GM12878 (cell line): ENCODE results near the gene FGFR1OP2. TPM values are rescaled to one million over a fixed set of nuclear protein-coding genes. Genes with fewer than 3 reads are reported as not detected.

Source experiments
- ATAC-seq: fragments of 200-7000 bp; cut with Tn5 transposase; 3 replicates; pipeline ENCODE4 v1.9.1; 2020; ENCODE audit warnings: mild to moderate bottlenecking, moderate library complexity
- BruUV-seq: library from RNA; stranded (reverse); fragments of 400-500 nt; replicated peaks from 2 replicates; lab custom pipeline; 2021; lab: Mats Ljungman, UMichigan
- CTCF ChIA-PET: fragments of 300-600 bp; sonication (Branson Sonifier 250); formaldehyde crosslinking; extraction: SDS; loops from one replicate; lab custom pipeline; 2021; ENCODE audit warnings: inconsistent platforms; lab: Yijun Ruan, JAX
- POLR2A ChIA-PET: fragments of 350-600 bp; formaldehyde crosslinking; extraction: SDS; loops from one replicate; lab custom pipeline; 2021; ENCODE audit warnings: inconsistent platforms; lab: Charles Lee
- RAD21 ChIA-PET: fragments of 300-600 bp; sonication (Branson Sonifier 250); formaldehyde crosslinking; loops from one replicate; lab custom pipeline; 2023; ENCODE audit warnings: antibody characterized with exemption; ENCODE audit not compliant: unreplicated experiment; lab: Charles Lee
- SMC1A ChIA-PET: fragments of 300-600 bp; sonication (Branson Sonifier 250); formaldehyde crosslinking; loops from one replicate; lab custom pipeline; 2023; ENCODE audit not compliant: unreplicated experiment, uncharacterized antibody; lab: Charles Lee
- DNase-seq: peaks from one replicate; pipeline ENCODE4 v3.0.0-alpha.2; 2011; ENCODE audit warnings: low read depth, low spot score
- FAIRE-seq: peaks from 3 replicates; lab custom pipeline; 2011; peaks lifted over from hg19 to GRCh38; lab: Jason Lieb, UNC
- H2AFZ ChIP-seq: 2 replicates; pipeline ENCODE4 v1.6.0; 2011; ENCODE audit warnings: low read depth, low read length, control low read depth; ENCODE audit not compliant: control insufficient read depth
- H3K27ac ChIP-seq: 2 replicates; pipeline ENCODE4 v1.5.1; 2011; ENCODE audit warnings: control low read depth; ENCODE audit not compliant: control insufficient read depth, insufficient read depth
- H3K27me3 ChIP-seq, 2 experiments: replicated peaks in 1 of 2; 2 replicates each; pipeline versions ENCODE4 v1.6.0 to v1.6.1; 2011; ENCODE audit warnings: low read length in 1 of 2; ENCODE audit not compliant: control insufficient read depth in 2 of 2, insufficient read depth in 2 of 2
- H3K36me3 ChIP-seq, 2 experiments: 2 replicates each; pipeline ENCODE4 v1.5.1; 2011; ENCODE audit warnings: low read length in 1 of 2; ENCODE audit not compliant: control insufficient read depth in 2 of 2, insufficient read depth in 2 of 2
- H3K4me1 ChIP-seq: 2 replicates; pipeline ENCODE4 v1.6.1; 2011; ENCODE audit warnings: mild to moderate bottlenecking, low read length, moderate library complexity, mixed read lengths; ENCODE audit not compliant: control insufficient read depth, insufficient read depth
- H3K4me2 ChIP-seq: 2 replicates; pipeline ENCODE4 v1.6.0; 2011; ENCODE audit warnings: control low read depth; ENCODE audit not compliant: control insufficient read depth, insufficient read depth
- H3K4me3 ChIP-seq: fragments of 200-600 bp; sonication (generic); 2 replicates; pipeline ENCODE4 v1.5.1; 2016
- H3K79me2 ChIP-seq: 2 replicates; pipeline ENCODE4 v1.6.0; 2011; ENCODE audit warnings: low read length; ENCODE audit not compliant: control insufficient read depth, insufficient read depth
- H3K9ac ChIP-seq: 2 replicates; pipeline ENCODE4 v1.8.0; 2011; ENCODE audit warnings: low read length, control low read depth, mixed read lengths; ENCODE audit not compliant: control insufficient read depth, insufficient read depth
- H3K9me3 ChIP-seq: replicated peaks from 3 replicates; pipeline ENCODE4 v1.5.1; 2011; ENCODE audit warnings: mild to moderate bottlenecking, low read length; ENCODE audit not compliant: control insufficient read depth, insufficient read depth
- H4K20me1 ChIP-seq: 2 replicates; pipeline ENCODE4 v1.6.0; 2011; ENCODE audit not compliant: control insufficient read depth, insufficient read depth
- EED ChIP-seq: sonication (generic); IDR thresholded peaks from 2 replicates; pipeline ENCODE4 v1.6.1; 2016; ENCODE audit warnings: antibody characterized with exemption, low read depth
- KDM1A ChIP-seq: fragments of 200-600 bp; sonication (generic); IDR thresholded peaks from 2 replicates; pipeline ENCODE4 v1.6.1; 2016; ENCODE audit warnings: borderline replicate concordance
- KLF5 ChIP-seq: fragments of 450-650 bp; IDR thresholded peaks from 2 replicates; pipeline ENCODE4 v1.6.1; 2014; ENCODE audit warnings: mild to moderate bottlenecking; ENCODE audit not compliant: partially characterized antibody
- RBBP5 ChIP-seq: fragments of 200-600 bp; sonication (generic); conservative IDR thresholded peaks from 2 replicates; pipeline ENCODE4 v1.6.1; 2016
- SPI1 ChIP-seq: IDR thresholded peaks from 2 replicates; pipeline ENCODE4 v1.6.1; 2011; ENCODE audit warnings: low read depth, mild to moderate bottlenecking, low read length, moderate library complexity, borderline replicate concordance; ENCODE audit not compliant: insufficient read depth
- ZZZ3 ChIP-seq: IDR thresholded peaks from 2 replicates; pipeline ENCODE4 v1.6.1; 2011; ENCODE audit warnings: low read depth; ENCODE audit not compliant: control insufficient read depth, insufficient read length
- WGBS: methylation state at CpG from one replicate; pipeline ENCODE4 v1.1.6; 2016; ENCODE audit warnings: low lambda C conversion rate; ENCODE audit not compliant: insufficient replicate concordance, insufficient coverage; ENCODE audit errors: missing lambda C conversion rate; 5-methylcytosine and 5-hydroxymethylcytosine counted together
- in situ Hi-C: fragments of 300-500 bp; cut with MboI; formaldehyde crosslinking; loops from 9 replicates; pipeline ENCODE4 v1.14.3; 2018; ENCODE audit warnings: mixed read lengths
- intact Hi-C: fragments of 100-400 bp; cut with micrococcal nuclease; formaldehyde crosslinking; loops from one replicate; pipeline ENCODE4 v1.14.2; 2022; ENCODE audit not compliant: unreplicated experiment
- polyA plus RNA-seq, 11 experiments: library from polyadenylated mRNA; depleted of rRNA in 4 of 11; unstranded in 6 of 11; stranded (reverse) in 5 of 11; fragments of >200 nt; fragmentation: Nextera tagmentation in 4 of 11; fragmentation: Illumina TruSeq in 1 of 11; extraction: Ambion mirVana in 4 of 11; extraction: Trizol in 1 of 11; gene quantifications; 1 replicate in 1 of 11; 2 replicates in 10 of 11; pipeline versions ENCODE4 v1.2.1 to v1.2.3, GENCODE V29; 2011 to 2016; ENCODE audit warnings: inconsistent platforms in 2 of 11, missing spikeins in 2 of 11, low read depth in 1 of 11
- total RNA-seq, 4 experiments: library from RNA; depleted of rRNA in 3 of 4; stranded (reverse); fragments of >200 nt in 3 of 4; fragmentation: Illumina TruSeq in 1 of 4; extraction: Trizol in 1 of 4; gene quantifications; 2 replicates each; pipeline versions ENCODE4 v1.2.1 to v1.2.3, GENCODE V29; 2013 to 2021
- TF ChIP-seq, protein P1 (sequence below): fragments of 450-650 bp; formaldehyde crosslinking; IDR thresholded peaks from 2 replicates; pipeline ENCODE4 v1.4.0; 2022; ENCODE audit warnings: mild to moderate bottlenecking, moderate library complexity
- TF ChIP-seq, protein P2 (sequence below): fragments of 150-350 bp; IDR thresholded peaks from 2 replicates; pipeline ENCODE4 v1.6.1; 2014; ENCODE audit warnings: mild to moderate bottlenecking, low read depth, low read length
- TF ChIP-seq, protein P3 (sequence below): IDR thresholded peaks from 2 replicates; pipeline ENCODE4 v1.6.1; 2011; ENCODE audit warnings: borderline replicate concordance, low read depth, mild to moderate bottlenecking, moderate library complexity, low read length; ENCODE audit not compliant: insufficient read depth, poor library complexity, severe bottlenecking
- TF ChIP-seq, protein P4 (sequence below): fragments of 450-650 bp; IDR thresholded peaks from 2 replicates; pipeline ENCODE4 v1.6.1; 2017; ENCODE audit warnings: low read depth, mild to moderate bottlenecking, moderate library complexity

The FGFR1OP2 gene
- total and polyA plus RNA-seq, 10 of the 15 experiments (the other 5 are each of a cell fraction or from before 2014, with no cell fraction given) = 28.5 to 59.1 (median 38.3) TPM

- no peak for DNase-seq
- Histone ChIP-seq H3K27ac (no peak overlapping the region), H3K9me3 (no peaks in the 10 kb centered on the region), H3K27me3 (no peaks in the 10 kb centered on the region), H3K79me2 (no peaks in the 10 kb centered on the region; the same call in 1 of the 2 replicates), H3K9ac (no peak overlapping the region), H3K4me3 (no peak overlapping the region), H3K36me3 (peaks cover 3 to 25% of the 10 kb centered on the region in 2 experiments), H4K20me1 (no peaks in the 10 kb centered on the region), H3K4me2 (no peak overlapping the region), H3K4me1 (no peaks in the 10 kb centered on the region), H2AFZ (no peak overlapping the region)
- POLR2A ChIA-PET = interaction anchor here (2.5 kb wide), 1 partner anchor 10 kb away, joined by 6 read pairs; no protein-coding TSS in a partner anchor
- CTCF ChIA-PET = interaction anchor here (3.3 kb wide), 1 partner anchor 10 kb away, joined by 13 read pairs; no protein-coding TSS in a partner anchor
- TF ChIP-seq KDM1A (no peak), ZZZ3 (no peak), RBBP5 (no peak), SPI1 (no peak), KLF5 (no peak), EED (no peak)
- TF ChIP-seq, protein P1, sequence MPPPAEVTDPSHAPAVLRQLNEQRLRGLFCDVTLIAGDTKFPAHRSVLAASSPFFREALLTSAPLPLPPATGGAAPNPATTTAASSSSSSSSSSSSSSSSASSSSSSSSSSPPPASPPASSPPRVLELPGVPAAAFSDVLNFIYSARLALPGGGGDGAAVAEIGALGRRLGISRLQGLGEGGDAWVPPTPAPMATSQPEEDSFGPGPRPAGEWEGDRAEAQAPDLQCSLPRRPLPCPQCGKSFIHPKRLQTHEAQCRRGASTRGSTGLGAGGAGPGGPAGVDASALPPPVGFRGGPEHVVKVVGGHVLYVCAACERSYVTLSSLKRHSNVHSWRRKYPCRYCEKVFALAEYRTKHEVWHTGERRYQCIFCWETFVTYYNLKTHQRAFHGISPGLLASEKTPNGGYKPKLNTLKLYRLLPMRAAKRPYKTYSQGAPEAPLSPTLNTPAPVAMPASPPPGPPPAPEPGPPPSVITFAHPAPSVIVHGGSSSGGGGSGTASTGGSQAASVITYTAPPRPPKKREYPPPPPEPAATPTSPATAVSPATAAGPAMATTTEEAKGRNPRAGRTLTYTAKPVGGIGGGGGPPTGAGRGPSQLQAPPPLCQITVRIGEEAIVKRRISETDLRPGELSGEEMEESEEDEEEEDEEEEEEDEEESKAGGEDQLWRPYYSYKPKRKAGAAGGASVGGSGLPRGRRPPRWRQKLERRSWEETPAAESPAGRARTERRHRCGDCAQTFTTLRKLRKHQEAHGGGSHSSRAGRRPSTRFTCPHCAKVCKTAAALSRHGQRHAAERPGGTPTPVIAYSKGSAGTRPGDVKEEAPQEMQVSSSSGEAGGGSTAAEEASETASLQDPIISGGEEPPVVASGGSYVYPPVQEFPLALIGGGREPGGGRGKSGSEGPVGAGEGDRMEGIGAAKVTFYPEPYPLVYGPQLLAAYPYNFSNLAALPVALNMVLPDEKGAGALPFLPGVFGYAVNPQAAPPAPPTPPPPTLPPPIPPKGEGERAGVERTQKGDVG (CRISPR knock-in tag) = no peak
- TF ChIP-seq, protein P2, sequence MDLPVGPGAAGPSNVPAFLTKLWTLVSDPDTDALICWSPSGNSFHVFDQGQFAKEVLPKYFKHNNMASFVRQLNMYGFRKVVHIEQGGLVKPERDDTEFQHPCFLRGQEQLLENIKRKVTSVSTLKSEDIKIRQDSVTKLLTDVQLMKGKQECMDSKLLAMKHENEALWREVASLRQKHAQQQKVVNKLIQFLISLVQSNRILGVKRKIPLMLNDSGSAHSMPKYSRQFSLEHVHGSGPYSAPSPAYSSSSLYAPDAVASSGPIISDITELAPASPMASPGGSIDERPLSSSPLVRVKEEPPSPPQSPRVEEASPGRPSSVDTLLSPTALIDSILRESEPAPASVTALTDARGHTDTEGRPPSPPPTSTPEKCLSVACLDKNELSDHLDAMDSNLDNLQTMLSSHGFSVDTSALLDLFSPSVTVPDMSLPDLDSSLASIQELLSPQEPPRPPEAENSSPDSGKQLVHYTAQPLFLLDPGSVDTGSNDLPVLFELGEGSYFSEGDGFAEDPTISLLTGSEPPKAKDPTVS = no peak
- TF ChIP-seq, protein P3, sequence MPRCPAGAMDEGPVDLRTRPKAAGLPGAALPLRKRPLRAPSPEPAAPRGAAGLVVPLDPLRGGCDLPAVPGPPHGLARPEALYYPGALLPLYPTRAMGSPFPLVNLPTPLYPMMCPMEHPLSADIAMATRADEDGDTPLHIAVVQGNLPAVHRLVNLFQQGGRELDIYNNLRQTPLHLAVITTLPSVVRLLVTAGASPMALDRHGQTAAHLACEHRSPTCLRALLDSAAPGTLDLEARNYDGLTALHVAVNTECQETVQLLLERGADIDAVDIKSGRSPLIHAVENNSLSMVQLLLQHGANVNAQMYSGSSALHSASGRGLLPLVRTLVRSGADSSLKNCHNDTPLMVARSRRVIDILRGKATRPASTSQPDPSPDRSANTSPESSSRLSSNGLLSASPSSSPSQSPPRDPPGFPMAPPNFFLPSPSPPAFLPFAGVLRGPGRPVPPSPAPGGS = no peak
- TF ChIP-seq, protein P4, sequence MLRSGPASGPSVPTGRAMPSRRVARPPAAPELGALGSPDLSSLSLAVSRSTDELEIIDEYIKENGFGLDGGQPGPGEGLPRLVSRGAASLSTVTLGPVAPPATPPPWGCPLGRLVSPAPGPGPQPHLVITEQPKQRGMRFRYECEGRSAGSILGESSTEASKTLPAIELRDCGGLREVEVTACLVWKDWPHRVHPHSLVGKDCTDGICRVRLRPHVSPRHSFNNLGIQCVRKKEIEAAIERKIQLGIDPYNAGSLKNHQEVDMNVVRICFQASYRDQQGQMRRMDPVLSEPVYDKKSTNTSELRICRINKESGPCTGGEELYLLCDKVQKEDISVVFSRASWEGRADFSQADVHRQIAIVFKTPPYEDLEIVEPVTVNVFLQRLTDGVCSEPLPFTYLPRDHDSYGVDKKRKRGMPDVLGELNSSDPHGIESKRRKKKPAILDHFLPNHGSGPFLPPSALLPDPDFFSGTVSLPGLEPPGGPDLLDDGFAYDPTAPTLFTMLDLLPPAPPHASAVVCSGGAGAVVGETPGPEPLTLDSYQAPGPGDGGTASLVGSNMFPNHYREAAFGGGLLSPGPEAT = no peak
- SMC1A ChIA-PET = interaction anchor here (0.5 kb wide), 1 partner anchor 95 kb away, joined by 6 read pairs; no protein-coding TSS in a partner anchor
- WGBS = 98% methylated on average over 2 of the region's 2 CpGs
- RAD21 ChIA-PET = no interaction called here
- BruUV-seq = no TSS peak
- ATAC-seq = no peak
- intact Hi-C loops (no loop called here), in situ Hi-C loops (no loop called here)
- no peak for FAIRE-seq
Observed at GRCh38 chr12:26982866-26983265, 44.6 kb downstream of the FGFR1OP2 start.
